ENCODE results near the gene MTG1.
A peak's percentile ranks its signal among the peaks of the same experiment; 100 is the strongest.
"Not testable (repeated sequence)": the region's sequence is repeated elsewhere in the genome, so short reads cannot be mapped to it uniquely, and the experiment has no call there.

The MTG1 gene

DNA sequence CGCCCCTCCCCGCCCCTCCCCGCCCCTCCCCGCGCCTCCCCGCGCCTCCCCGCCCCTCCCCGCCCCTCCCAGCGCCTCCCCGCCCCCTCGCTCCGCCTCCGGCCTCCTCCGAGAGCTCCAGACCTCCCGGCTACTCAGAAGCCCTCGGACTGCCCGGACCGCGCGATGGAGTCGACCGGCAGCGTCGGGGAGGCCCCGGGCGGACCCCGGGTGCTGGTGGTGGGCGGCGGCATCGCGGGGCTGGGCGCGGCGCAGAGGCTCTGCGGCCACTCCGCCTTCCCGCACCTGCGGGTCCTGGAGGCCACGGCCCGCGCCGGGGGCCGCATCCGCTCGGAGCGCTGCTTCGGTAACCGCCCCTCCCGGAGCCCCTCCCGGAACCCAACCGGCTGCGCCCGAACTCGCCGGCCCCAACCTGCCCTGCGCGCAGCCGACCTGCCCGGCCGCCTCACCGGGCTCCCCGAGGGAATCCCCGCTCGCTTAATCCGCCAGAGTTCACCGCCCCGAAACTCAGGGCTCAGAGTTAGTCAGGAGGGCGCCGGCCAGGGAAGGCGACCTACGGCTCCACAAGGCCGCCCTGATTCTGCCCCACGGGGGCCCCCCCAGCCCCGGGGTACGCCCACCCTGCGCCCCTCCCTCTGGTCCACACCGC, 14.7 kb upstream of the MTG1 start, which contains the start of gene PAOX:
Gene PAOX, plus strand, starts transcription at position 111 of the 649 bp plus-strand sequence. Its CDS starts 55 bp downstream, at position 166.
- DNase-seq = peak in 4 of 5 experiments; percentile 36 to 60 (median 40)

DNA sequence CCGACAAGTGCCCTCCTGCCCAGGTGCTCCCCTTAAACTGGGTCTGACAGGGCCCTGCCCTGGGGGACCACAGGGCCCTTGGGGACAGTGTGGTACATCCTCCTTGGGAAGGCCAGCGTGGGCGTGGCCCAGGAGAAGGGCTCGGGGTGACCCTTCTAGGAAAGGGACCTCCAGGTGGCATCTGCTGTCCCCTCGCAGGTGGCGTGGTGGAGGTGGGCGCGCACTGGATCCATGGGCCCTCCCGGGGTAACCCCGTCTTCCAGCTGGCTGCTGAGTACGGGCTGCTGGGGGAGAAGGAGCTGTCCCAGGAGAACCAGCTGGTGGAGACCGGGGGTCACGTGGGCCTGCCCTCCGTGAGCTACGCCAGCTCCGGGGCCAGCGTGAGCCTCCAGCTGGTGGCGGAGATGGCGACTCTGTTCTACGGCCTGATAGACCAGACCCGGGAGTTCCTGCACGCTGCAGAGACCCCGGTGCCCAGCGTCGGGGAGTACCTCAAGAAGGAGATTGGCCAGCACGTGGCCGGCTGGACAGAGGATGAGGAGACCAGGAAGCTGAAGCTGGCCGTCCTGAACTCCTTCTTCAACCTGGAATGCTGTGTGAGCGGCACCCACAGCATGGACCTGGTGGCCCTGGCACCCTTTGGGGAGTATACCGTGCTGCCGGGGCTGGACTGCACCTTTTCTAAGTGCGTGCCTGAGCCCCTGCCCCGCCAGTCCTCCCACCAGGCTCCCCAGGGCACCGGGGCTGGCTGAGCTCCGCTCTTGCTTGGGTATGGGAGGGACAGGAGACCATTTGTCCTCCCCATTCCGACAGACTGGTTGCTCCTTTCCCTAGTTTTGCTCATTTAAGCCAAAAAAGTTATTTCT, 13.9 kb upstream of the MTG1 start:
- DNase-seq = no peak

DNA sequence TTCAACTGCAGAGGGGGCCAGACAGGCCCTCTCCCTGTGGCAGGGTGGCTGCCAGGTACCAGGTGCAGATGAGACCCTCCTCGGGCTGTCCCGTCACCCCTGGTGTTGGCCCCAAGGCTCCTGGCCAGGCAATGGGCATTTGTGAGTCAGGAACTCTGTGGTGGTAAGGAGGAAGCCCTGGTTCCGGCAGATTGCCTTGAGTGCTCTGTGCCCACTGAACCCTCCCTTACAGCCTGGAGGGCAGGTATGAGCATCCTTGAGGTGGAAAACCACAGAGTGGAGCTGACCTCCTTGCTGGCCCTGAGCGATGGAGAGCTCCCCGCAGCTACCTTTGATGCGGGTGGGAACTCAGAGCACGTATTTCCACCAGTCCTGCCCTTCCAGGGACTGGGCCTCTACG, 12.9 kb upstream of the MTG1 start:
- no peak for DNase-seq

DNA sequence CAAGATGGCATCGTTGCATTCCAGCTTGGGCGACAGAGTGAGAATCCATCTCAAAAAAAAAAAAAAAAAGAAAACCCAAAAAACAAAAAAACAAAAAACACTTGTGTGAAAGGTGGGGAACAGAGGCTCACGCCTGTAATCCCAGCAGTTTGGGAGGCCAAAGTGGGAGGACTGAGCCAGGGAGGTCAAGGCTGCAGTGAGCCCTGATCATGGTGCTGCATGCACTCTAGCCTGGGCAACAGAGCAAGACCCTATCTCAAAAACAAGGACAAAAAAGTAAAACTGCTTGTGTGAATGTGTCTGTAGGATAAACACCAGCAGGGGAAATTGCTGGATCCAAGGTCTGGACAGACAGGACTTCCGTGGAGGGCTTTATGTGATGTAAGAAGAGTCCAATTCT, 10.4 kb upstream of the MTG1 start:
- DNase-seq = no peak

DNA sequence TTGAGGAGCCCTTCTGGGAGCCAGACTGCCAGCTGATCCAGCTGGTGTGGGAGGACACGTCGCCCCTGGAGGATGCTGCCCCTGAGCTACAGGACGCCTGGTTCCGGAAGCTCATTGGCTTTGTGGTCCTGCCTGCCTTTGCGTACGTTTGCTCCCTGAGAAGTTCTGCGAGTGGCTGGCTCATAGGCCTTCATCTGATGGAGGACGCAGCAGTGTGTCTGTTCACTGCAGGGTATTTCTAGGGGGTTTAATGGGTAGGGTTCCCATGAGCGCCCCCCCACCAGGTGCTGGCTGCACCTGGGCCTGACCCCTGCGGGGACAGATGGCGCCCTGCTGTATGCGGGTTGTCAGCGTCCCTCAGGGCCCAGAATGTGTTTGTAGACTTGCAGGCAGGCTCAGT, 9.9 kb upstream of the MTG1 start:
- no peak for DNase-seq

DNA sequence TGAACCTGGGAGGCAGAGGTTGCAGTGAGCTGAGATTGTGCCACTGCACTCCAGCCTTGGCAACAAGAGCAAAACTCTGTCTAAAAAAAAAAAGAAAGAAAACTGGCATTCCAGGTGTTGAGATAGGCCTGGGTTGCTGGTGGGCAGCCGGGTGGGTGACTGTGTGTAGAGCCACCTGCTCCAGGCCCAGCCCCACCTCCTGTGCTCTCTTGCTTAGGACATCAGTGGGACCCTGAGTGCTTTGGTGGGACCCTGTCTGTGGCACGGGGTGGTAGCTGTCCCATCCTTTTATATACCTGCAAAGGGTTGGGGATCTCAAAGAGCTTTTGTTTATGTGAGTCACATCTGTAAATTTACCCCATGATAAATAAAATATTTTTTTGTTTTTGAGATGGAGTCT, 8.7 kb upstream of the MTG1 start:
- no peak for DNase-seq

DNA sequence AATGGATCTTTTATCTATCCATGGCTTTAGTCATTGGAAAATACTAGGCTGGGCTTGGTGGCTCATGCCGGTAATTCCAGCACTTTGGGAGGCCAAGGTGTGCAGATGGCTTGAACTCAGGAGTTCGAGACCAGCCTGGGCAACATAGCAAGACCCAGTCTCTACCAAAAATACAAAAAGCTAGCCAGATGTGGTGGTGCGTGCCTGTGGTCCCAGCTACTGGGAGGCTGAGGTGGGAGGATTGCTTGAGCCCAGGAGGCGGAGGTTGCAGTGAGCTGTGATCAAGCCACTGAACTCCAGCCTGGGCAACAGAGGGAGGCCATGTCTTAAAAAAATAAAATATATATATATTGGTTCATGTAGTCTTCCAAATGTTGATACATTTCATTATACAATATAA, 7.0 kb upstream of the MTG1 start:
- not testable (repeated sequence) for DNase-seq

DNA sequence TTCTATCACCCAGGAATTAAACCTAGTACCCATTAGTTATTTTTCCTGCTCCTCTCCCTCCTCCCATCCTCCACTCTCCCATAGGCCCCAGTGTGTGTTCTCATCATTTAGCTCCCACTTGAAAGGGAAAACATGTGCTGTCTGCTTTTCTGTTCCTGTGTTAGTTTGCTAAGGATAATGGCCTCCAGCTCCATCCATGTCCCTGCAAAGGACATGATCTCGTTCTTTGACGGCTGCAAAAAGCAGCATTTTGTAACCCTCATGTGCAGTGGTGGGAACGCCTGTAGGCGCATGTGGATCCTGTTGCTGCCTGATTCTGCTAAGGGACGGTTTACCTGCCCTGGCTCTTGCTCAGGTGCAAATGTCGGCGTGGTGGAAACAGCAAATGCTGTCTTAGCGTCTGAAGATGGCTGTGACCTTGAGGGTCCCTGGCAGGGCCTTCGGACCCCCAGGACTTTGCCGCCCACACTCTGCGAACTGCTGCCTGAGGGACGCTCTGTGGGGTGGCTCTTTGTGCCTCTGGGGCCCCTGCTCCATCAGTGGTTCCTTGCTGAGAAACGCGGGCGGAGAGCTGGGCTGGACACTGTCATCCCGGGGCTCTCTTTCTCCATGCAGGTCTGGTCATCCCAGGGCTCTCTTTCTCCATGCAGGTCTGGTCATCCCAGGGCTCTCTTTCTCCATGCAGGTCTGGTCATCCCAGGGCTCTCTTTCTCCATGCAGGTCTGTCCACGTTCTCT, 5.6 kb upstream of the MTG1 start:
- peak in 1 of 5 experiments; percentile 25 for DNase-seq

DNA sequence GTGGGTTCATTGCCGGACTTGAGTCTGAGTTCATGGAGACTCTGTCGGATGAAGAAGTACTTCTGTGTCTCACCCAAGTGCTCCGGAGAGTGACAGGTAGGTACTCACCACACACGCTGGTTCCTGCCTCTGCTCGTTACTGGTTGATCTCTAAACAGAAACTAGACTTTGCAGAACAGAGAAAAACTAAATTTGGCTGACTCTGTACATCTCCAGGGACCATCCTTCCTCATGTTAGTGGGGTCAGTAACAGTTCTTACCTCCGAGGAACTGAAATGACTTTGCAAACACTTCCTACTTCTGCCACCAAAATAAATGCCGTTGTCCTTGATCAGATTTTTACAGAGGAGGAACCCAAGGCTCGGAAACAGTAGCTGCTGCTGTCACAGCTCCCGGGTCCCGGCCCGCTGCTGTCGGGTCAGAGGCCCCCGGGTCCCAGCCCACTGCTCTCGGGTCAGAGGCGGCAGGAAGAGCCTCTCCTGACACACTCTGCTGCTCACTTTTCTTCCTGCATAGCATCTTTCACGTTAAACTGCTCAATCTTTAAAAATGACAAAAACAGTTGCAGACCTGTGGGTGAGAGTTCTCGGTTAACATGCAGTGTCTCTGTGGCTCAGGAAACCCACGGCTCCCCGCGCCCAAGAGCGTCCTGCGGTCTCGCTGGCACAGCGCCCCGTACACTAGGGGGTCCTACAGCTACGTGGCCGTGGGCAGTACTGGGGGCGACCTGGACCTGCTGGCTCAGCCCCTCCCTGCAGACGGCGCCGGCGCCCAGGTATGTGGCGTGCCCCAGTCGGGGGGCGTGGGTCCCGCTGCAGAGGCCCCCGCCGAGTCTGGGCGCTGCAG, 4.8 kb upstream of the MTG1 start:
- peak in 3 of 5 experiments; percentile 15 to 89 (median 49) for DNase-seq

DNA sequence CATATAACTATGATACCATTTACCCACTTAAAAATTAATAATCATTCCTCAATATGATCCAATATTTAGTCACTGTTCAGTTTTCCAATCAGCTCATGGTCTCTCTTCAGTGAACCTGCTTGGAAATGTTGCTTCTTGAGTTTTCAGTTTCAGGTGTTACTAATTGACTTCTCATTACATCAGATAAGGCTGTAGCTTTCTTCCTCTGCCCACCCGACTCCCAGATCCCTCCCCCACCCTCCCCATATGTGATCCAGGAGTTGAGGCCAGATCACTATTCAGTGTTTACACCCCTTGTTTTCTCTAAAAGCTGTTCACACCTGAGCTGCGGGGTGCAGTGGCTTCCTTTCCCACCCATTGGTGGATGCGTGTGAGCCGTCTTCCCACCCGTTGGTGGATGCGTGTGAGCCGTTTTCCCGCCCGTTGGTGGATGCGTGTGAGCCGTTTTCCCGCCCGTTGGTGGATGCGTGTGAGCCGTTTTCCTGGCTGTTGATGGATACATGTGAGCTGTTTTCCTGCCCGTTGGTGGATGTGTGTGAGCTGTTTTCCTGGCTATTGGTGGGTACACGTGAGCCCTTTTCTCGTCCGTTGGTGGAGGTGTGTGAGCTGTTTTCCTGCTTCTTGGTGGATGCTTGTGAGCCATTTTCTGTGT, 3.2 kb upstream of the MTG1 start:
- no peak for DNase-seq

DNA sequence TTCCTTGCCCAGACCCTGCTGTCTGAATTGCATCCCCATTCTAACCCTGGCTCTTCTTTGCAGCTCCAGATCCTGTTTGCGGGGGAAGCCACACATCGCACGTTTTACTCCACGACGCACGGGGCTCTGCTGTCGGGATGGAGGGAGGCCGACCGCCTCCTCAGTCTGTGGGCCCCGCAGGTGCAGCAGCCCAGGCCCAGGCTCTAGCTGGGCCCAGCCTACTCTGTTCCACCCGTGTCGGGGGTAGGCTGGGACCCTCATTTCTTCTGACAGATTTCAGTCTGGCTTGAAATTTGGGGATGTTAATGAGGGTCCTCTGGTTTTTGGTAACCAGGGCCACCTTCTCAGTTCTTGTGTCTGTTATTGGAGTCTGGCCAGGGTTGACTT, 2.7 kb upstream of the MTG1 start:
- no peak for DNase-seq

DNA sequence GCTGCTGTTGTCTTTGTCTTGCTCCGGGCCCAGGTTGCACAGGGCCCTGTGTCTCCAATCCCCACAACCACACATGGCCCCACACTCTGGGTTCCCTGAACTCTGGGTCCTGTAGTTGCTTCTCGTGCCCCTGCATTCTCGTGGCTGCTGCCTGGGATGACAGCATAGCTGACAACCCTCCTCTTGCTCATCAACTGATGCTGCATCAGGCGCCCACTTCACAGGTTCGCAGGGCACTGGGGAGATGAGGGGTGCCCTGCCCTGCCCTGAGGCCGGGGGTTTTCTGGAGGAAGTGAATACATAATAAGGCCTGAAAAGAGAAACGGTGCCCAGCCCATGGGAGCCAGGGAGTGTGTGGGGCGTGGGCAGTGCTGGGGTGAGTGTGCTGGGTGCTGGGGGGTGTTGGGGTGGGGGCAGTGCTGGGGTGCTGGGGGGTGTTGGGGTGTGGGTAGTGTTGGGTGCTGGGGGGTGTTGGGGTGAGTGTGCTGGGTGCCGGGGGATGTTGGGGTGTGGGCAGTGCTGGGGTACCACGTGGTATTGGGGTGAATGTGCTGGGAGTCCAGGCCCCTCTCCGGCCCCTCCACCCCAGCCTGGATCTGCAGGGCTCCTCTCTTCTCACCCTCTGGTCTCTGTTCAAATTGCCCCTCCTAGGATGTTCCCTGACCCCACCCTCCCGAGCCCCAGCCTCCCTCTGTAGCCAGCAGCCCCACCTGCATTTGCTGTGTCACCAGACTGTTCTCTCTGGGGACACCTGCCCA, 2.0 kb upstream of the MTG1 start:
- no peak for DNase-seq

DNA sequence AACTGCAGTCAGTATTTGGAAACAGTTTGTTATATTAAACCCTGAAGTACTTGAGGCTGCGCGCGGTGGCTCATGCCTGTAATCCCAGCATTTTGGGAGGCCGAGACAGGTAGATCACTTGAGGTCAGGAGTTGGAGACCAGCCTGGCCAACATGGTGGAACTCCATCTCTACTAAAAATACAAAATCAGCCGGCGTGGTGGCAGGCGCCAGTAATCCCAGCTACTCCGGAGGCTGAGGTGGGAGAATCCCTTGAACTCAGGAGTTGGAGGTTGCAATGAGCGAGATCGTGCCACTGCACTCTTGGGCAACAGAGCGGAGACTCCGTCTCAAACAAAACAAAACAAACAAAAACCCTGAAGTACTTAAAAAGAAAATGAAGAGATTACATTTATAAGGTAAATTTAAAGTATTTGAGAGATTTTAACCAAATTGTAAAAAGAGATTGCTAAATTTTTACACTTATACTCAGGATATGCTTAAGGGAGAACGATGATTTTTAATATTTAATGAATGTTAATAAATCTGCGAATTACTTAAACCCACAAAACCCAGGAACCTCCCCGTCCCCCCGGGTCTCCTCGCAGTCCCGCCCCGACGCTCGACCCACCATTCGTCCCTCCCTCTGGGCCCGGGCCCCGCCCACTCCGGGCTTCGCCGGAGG, 425 bp upstream of the MTG1 start:
- no peak for DNase-seq

DNA sequence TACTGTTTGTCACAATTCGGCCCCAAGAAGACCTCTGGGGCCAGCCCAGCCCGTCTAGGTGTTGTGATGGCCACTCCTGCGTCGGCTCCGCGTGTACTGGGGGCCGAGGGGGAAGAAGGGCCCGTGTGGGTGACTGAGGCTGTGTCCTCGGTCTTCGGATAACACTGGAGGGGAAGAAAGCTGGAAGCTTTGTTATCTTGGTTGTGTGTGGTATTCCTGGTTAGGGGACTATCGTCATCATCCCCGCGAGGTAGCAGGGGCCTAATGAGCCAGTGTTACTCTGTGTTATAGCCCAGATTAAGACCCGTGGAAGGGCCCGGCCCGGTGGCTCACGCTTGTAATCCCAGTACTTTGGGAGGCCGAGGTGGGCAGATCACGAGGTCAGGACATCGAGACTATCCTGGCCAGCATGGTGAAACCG, 854 bp downstream of the MTG1 start:
- DNase-seq = no peak

DNA sequence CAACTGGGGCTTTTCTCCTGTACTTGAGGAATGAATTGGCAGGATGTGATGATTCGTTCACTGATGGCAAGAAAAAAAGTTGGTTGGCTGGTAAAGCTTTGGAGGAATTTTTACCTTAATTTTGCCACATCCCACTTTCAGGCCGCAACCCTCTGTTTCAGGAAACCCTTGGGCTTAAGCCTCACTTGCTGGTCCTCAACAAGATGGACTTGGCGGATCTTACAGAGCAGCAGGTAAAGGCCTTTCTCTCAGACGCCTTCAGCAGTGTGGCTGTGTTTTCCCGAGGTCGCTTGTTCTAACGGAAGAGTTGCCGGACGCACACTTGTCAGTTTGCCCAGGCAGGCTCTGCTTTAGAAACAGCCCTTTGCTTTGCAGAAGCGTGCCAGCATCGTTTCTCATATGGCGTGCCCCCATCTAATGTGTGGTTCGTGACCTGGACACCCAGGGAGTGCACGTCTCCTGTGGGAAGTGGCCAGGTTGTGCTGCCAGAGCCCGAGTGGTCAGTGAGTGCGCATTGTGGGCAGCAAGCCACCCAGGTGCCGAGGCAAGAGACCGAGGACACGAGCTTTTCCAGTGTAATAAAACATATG, 2.2 kb downstream of the MTG1 start:
- no peak for DNase-seq

DNA sequence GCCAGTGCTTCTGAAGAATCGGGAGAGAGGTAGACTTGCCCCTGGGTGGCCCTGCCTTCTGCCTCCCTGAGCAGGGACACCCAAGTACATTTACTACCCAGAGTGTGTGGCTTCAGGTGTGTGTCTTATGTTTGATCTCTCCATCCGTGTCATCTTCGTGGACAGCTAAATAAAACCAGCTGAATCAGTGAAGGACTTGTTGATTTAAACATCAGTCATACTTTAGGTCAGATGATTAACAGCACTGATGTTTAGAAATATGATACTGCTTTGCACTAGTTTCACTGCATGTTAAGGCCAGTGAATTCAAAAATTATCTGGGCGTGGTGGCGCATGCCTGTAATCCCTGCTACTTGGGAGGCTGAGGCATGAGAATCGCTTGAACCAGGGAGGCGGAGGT, 4.0 kb downstream of the MTG1 start:
- no peak for DNase-seq

DNA sequence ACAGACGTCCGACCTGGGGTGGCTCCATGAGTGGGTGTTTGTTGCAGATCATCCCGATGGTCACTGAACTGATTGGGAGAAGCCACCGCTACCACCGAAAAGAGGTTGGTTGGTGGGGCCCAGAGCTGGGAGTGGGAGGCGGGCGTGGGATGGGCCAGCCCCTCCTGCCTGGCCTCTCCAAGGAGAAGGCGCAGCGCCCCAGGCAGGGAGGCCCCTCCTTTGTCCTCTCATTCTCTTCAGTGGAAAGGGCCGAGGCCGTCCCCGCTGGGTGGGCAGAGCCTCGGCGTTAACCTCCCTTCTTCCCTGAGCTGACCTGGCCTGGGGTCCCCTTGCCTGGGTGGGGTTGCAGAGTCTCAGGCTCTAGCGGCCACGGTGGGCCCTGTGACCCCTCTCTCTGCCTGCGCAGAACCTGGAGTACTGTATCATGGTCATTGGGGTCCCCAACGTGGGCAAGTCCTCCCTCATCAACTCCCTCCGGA, 5.2 kb downstream of the MTG1 start:
- no peak for DNase-seq

DNA sequence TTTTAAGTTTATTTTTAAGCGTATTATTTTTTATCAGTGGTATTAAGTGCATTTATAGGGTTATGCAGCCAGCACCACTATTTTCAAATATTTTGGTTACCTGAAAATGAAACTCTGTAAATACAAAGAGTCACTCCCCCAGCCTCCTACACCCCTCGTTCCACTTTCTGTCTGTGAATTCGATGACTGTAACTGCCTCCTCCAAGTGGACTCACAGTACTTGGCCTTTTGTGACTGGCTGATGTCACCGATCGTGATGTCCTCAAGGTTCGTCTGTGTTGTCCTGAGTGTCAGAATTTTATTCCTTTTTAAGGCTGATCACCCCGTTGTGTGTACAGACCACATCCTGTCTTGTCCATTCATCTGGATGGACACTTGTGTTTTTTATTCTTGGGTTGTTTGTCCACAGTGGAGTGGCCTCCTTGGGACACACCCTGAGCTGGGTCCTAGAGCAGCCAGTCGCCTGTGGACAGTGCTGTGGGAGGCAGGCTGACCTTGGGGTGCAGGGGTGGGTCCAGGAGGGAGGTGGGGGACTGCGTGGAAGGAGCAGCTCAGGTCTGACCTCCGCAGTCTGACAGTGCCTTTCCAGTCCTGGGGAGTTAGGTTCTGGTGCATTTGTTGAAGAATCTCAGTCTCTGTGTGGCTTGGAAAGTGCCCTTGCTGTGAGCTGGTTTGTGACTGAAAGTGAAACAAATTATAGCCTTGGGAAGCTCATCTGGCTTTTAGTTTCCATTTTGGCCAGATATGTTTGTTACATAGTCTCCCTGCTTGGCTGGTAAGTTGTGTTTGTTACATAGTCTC, 6.9 kb downstream of the MTG1 start:
- peak in 1 of 5 experiments; percentile 40 for DNase-seq

DNA sequence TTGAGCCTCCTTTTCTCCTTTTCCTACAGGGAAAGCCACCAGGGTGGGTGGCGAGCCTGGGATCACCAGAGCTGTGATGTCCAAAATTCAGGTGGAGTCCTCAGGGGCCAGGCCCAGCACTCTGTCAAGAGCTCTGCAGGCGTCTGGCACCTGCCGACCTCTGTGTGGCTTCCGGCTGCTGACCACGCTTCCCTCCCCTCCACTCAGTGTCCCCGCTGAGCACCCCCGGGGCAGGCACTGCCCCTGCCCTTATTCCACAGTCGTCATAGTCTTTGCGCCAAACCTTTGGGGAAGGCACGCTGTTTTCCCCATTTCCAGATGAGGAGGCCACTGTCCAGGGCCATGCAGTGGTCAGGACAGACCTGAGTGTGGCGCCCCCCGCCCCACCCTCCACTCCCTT, 7.5 kb downstream of the MTG1 start:
- DNase-seq = no peak

Measured in T-helper 2 cell (primary cell).